ENCODE data around the gene SIGLEC8. TPM values are rescaled to one million over a fixed set of nuclear protein-coding genes. Genes with fewer than 3 reads are reported as not detected.

SIGLEC8 gene
- total and polyA plus RNA-seq, 9 of the 15 experiments (the other 6 are each of a cell fraction or from before 2014, with no cell fraction given) = 0.04 to 0.65 (median 0.39) TPM

DNA sequence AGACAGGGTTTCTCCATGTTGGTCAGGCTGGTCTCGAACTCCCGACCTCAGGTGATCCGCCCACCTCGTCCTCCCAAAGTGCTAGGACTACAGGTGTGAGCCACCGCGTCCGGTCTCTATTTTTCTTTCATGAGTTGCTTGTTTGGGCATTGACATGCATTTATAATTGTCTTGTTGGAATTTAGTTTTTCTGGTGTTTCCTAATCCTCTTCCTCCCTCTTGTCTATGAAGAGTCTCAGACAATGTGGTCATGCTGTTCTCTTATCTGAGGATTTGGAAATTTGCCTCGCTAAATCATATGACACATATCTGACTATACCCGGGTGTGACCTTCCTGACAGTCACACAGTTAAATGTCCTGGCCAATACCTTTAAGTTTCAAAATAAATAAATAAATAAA, 12.7 kb upstream of the SIGLEC8 start (continued):
- TF ChIP-seq, protein P1, sequence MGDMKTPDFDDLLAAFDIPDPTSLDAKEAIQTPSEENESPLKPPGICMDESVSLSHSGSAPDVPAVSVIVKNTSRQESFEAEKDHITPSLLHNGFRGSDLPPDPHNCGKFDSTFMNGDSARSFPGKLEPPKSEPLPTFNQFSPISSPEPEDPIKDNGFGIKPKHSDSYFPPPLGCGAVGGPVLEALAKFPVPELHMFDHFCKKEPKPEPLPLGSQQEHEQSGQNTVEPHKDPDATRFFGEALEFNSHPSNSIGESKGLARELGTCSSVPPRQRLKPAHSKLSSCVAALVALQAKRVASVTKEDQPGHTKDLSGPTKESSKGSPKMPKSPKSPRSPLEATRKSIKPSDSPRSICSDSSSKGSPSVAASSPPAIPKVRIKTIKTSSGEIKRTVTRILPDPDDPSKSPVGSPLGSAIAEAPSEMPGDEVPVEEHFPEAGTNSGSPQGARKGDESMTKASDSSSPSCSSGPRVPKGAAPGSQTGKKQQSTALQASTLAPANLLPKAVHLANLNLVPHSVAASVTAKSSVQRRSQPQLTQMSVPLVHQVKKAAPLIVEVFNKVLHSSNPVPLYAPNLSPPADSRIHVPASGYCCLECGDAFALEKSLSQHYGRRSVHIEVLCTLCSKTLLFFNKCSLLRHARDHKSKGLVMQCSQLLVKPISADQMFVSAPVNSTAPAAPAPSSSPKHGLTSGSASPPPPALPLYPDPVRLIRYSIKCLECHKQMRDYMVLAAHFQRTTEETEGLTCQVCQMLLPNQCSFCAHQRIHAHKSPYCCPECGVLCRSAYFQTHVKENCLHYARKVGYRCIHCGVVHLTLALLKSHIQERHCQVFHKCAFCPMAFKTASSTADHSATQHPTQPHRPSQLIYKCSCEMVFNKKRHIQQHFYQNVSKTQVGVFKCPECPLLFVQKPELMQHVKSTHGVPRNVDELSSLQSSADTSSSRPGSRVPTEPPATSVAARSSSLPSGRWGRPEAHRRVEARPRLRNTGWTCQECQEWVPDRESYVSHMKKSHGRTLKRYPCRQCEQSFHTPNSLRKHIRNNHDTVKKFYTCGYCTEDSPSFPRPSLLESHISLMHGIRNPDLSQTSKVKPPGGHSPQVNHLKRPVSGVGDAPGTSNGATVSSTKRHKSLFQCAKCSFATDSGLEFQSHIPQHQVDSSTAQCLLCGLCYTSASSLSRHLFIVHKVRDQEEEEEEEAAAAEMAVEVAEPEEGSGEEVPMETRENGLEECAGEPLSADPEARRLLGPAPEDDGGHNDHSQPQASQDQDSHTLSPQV (IDR thresholded peaks at IDR 0.05) = peak; percentile 68
- TF ChIP-seq MYC (IDR thresholded peaks at IDR 0.05; ENCODE audit: low read depth, low read length) (0 out of 2 replicates have a peak, but pooled peaks have one; percentile 36), MYC (CRISPR knock-in tag; IDR thresholded peaks at IDR 0.05; ENCODE audit: borderline replicate concordance, low read depth) (no peak), TRIM24 (IDR thresholded peaks at IDR 0.05) (peak; percentile 40 to 71; a peak in 2 of 4 replicates)

DNA sequence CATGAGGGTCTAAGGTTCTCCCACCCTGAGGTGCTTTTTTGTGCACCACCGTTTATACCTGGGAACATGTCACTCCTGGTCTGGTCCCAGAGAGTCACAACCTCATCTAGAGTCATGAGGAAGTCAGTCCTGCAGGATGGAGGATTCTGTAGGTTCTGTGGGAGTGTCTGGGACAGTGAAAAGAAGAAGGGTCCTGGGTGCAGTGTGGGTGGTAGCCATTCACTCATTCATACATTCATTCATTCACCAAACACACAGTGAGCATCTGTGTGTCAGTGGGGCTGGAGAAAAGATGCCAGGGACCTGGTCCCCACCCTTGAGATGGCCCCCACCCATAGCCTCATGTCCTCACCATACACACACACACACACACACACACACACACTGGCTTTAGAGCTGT, 11.4 kb upstream of the SIGLEC8 start:
- Histone ChIP-seq H3K36me3 (ENCODE audit: control insufficient read depth, insufficient read depth, low read length) (peaks cover 17% of the 10 kb centered on the region; the same call in 2 of the 3 replicates), H3K27me3 (ENCODE audit: control insufficient read depth in 2 of 2, insufficient read depth in 2 of 2, low read length in 2 of 2) (no peaks in the 10 kb centered on the region), H3K79me2 (ENCODE audit: control insufficient read depth, insufficient read depth, low read length) (peaks cover 80% of the 10 kb centered on the region), H3K9ac (ENCODE audit: insufficient read depth in 1 of 2, low read depth in 2 of 2, low read length in 2 of 2) (peak overlapping the region; percentile 78 to 93; a peak in 3 of 4 replicates), H3K4me2 (ENCODE audit: insufficient read depth, low read length) (peak overlapping the region; percentile 92), H3K4me3 (peak overlapping the region; percentile 59), H2AFZ (ENCODE audit: low read depth, low read length) (no peak overlapping the region), H3K4me1 (replicated peaks in 1 of 2; ENCODE audit: control insufficient read depth in 2 of 2, insufficient read depth in 2 of 2, low read length in 2 of 2) (peaks cover 17 to 31% of the 10 kb centered on the region in 2 experiments), H3K9me3 (replicated peaks; ENCODE audit: control insufficient read depth, insufficient read depth, low read depth, low read length) (no peaks in the 10 kb centered on the region), H3K27ac (ENCODE audit: extremely low read depth, low read depth, low read length) (peak overlapping the region; percentile 84), H4K20me1 (replicated peaks; ENCODE audit: control insufficient read depth, insufficient read depth, low read length) (no peaks in the 10 kb centered on the region), H3K9me1 (ENCODE audit: control insufficient read depth, insufficient read depth, low read length) (no peaks in the 10 kb centered on the region)
- no TSS peak for BruUV-seq (replicated peaks)
- FAIRE-seq (no peak), ATAC-seq (peak; percentile 1), DNase-seq (ENCODE audit: extremely low read depth in 1 of 4, low spot score in 3 of 4) (no peak)
- POLR2A ChIA-PET = interaction anchor here (0.7 to 1.7 kb wide), 4 partner anchors 10 to 501 kb away, joined by 3 to 5 read pairs (median 3); no protein-coding TSS in a partner anchor
- intact Hi-C loops (cut with micrococcal nuclease) = loop anchor here (2.0 to 5.0 kb wide), 3 partner anchors 77 to 173 kb away; no protein-coding TSS in a partner anchor
- 10% methylated on average over 1 of the region's 1 CpG for WGBS (ENCODE audit: insufficient coverage, low coverage, missing lambda C conversion rate)
- in situ Hi-C loops (cut with MboI) = loop anchor here (10.0 kb wide), 2 partner anchors 95 to 185 kb away; no protein-coding TSS in a partner anchor
- CTCF ChIA-PET (ENCODE audit: low intra/inter-chr PET ratio) = no interaction called here
- peak; percentile 22; the same call in 1 of the 2 replicates for TF ChIP-seq SPI1 (IDR thresholded peaks at IDR 0.05; ENCODE audit: borderline replicate concordance, low read depth, low read length)
- TF ChIP-seq, protein P2, sequence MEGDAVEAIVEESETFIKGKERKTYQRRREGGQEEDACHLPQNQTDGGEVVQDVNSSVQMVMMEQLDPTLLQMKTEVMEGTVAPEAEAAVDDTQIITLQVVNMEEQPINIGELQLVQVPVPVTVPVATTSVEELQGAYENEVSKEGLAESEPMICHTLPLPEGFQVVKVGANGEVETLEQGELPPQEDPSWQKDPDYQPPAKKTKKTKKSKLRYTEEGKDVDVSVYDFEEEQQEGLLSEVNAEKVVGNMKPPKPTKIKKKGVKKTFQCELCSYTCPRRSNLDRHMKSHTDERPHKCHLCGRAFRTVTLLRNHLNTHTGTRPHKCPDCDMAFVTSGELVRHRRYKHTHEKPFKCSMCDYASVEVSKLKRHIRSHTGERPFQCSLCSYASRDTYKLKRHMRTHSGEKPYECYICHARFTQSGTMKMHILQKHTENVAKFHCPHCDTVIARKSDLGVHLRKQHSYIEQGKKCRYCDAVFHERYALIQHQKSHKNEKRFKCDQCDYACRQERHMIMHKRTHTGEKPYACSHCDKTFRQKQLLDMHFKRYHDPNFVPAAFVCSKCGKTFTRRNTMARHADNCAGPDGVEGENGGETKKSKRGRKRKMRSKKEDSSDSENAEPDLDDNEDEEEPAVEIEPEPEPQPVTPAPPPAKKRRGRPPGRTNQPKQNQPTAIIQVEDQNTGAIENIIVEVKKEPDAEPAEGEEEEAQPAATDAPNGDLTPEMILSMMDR (IDR thresholded peaks at IDR 0.05 in 2 of 3, conservative IDR thresholded peaks at IDR 0.05 in 1 of 3; ENCODE audit: insufficient read depth in 2 of 3, low read depth in 1 of 3, low read length in 3 of 3) = no peak
- 0 out of 2 replicates have a peak, but pooled peaks have one; percentile 21 for TF ChIP-seq ZNF584 (CRISPR knock-in tag; IDR thresholded peaks at IDR 0.05; ENCODE audit: low read depth)
- TF ChIP-seq, protein P3, sequence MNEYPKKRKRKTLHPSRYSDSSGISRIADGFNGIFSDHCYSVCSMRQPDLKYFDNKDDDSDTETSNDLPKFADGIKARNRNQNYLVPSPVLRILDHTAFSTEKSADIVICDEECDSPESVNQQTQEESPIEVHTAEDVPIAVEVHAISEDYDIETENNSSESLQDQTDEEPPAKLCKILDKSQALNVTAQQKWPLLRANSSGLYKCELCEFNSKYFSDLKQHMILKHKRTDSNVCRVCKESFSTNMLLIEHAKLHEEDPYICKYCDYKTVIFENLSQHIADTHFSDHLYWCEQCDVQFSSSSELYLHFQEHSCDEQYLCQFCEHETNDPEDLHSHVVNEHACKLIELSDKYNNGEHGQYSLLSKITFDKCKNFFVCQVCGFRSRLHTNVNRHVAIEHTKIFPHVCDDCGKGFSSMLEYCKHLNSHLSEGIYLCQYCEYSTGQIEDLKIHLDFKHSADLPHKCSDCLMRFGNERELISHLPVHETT (CRISPR knock-in tag; conservative IDR thresholded peaks at IDR 0.05 in 1 of 2, IDR thresholded peaks at IDR 0.05 in 1 of 2) = no peak
- TF ChIP-seq, protein P4, sequence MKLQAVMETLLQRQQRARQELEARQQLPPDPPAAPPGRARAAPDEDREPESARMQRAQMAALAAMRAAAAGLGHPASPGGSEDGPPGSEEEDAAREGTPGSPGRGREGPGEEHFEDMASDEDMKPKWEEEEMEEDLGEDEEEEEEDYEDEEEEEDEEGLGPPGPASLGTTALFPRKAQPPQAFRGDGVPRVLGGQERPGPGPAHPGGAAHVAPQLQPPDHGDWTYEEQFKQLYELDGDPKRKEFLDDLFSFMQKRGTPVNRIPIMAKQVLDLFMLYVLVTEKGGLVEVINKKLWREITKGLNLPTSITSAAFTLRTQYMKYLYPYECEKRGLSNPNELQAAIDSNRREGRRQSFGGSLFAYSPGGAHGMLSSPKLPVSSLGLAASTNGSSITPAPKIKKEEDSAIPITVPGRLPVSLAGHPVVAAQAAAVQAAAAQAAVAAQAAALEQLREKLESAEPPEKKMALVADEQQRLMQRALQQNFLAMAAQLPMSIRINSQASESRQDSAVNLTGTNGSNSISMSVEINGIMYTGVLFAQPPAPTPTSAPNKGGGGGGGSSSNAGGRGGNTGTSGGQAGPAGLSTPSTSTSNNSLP (IDR thresholded peaks at IDR 0.05; ENCODE audit: borderline replicate concordance, low read depth, low read length) = no peak

Data from K562 (cell line).